ENCODE results near the gene ALPL.

ALPL gene

DNA sequence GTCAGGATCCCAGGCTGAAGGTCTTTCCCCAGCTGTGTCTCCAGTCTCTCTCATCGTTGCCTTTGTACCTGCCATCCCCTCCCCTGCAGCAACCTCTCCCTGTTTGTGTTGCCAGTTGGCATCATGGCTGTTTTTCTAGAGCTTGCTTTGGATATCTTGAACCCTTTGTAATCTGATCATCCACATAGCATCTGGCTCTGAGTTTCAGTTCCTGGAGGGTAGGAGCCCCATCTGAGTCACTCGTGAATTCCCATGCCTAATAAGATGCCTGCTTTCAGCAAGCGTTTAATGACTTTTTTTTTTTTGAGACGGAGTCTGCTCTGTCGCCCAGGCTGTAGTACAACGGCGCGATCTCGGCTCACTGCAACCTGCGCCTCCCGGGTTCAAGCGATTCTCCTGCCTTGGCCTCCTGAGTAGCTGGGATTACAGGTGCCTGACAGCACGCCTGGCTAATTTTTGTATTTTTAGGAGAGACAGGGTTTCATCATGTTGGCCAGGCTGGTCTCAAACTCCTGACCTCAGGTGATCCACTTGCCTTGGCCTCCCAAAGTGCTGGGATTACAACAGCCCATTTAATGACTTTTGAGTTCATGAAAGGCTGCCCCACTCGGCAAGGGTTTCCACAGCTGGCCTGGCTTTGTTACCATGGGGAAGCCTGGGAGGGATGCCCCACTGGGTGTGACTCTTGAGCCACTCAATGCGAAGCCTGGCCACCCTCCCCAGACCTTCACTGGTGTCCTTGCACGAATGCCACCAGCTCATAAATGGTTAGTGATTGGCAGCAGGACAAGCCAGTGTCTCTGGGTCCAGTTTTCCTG is 11.9 kb downstream of the ALPL start:
- Histone ChIP-seq H3K27me3 (ENCODE audit: insufficient read depth, low read length) (no peaks in the 10 kb centered on the region), H3K4me2 (ENCODE audit: low read length) (no peak overlapping the region)

DNA sequence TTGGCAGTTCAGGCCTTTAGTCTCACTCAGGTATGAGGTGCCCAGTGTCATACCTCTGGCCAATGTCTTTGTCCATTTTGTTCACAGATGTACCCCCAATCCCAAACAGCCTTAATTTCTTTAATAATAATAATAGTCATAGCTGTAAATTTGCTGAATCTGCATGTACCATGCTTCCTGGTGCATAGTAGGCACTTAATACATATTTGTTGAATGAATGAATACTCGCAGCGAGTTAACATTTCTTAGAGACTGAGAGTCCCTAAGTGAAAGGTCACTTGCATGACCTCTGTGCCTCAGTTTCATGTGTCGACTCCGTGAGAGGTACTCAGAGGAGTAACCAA is 12.5 kb downstream of the ALPL start:
- Histone ChIP-seq H3F3A (ENCODE audit: insufficient read depth, low read length) (peaks cover 7% of the 10 kb centered on the region; the same call in 1 of the 2 replicates), H4K20me1 (ENCODE audit: insufficient read depth, low read length) (no peaks in the 10 kb centered on the region), H3K36me3 (ENCODE audit: insufficient read depth, low read length) (no peaks in the 10 kb centered on the region), H3K27ac (ENCODE audit: low read depth, low read length, poor library complexity, severe bottlenecking) (no peak overlapping the region), H2AFZ (ENCODE audit: low read length) (no peak overlapping the region), H3K9me3 (ENCODE audit: low read length) (no peaks in the 10 kb centered on the region), H3K79me2 (ENCODE audit: insufficient read depth, low read length) (no peaks in the 10 kb centered on the region), H3K27me3 (ENCODE audit: insufficient read depth, low read length) (no peaks in the 10 kb centered on the region), H3K4me1 (ENCODE audit: insufficient read depth, low read length, severe bottlenecking) (peaks cover 52% of the 10 kb centered on the region), H3K9me2 (ENCODE audit: low read depth, low read length) (no peaks in the 10 kb centered on the region), H3K4me3 (ENCODE audit: low read depth, low read length, poor library complexity, severe bottlenecking) (no peak overlapping the region), H3K4me2 (ENCODE audit: low read length) (no peak overlapping the region), H3K9ac (ENCODE audit: low read length) (no peak overlapping the region)
- TF ChIP-seq EZH2 (IDR thresholded peaks at IDR 0.05; ENCODE audit: borderline replicate concordance, low read length), result no peak
- TF ChIP-seq, protein P1, sequence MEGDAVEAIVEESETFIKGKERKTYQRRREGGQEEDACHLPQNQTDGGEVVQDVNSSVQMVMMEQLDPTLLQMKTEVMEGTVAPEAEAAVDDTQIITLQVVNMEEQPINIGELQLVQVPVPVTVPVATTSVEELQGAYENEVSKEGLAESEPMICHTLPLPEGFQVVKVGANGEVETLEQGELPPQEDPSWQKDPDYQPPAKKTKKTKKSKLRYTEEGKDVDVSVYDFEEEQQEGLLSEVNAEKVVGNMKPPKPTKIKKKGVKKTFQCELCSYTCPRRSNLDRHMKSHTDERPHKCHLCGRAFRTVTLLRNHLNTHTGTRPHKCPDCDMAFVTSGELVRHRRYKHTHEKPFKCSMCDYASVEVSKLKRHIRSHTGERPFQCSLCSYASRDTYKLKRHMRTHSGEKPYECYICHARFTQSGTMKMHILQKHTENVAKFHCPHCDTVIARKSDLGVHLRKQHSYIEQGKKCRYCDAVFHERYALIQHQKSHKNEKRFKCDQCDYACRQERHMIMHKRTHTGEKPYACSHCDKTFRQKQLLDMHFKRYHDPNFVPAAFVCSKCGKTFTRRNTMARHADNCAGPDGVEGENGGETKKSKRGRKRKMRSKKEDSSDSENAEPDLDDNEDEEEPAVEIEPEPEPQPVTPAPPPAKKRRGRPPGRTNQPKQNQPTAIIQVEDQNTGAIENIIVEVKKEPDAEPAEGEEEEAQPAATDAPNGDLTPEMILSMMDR (IDR thresholded peaks at IDR 0.05; ENCODE audit: low read length), result no peak

More for the DNA sequence above, 11.9 kb downstream of the ALPL start:
- TF ChIP-seq, protein P1 (IDR thresholded peaks at IDR 0.05; ENCODE audit: low read length), result no peak
- TF ChIP-seq EZH2 (IDR thresholded peaks at IDR 0.05; ENCODE audit: borderline replicate concordance, low read length), result no peak
- H3F3A ChIP-seq (ENCODE audit: insufficient read depth, low read length), result peaks cover 11% of the 10 kb centered on the region; the same call in 1 of the 2 replicates
- no peak overlapping the region for H2AFZ ChIP-seq (ENCODE audit: low read length)
- H3K27ac ChIP-seq (ENCODE audit: low read depth, low read length, poor library complexity, severe bottlenecking), result no peak overlapping the region
- H3K4me1 ChIP-seq (ENCODE audit: insufficient read depth, low read length, severe bottlenecking), result peaks cover 57% of the 10 kb centered on the region
- H3K9me2 ChIP-seq (ENCODE audit: low read depth, low read length), result no peaks in the 10 kb centered on the region
- no peak overlapping the region for H3K4me3 ChIP-seq (ENCODE audit: low read depth, low read length, poor library complexity, severe bottlenecking)
- H3K9me3 ChIP-seq (ENCODE audit: low read length), result no peaks in the 10 kb centered on the region
- H3K36me3 ChIP-seq (ENCODE audit: insufficient read depth, low read length), result no peaks in the 10 kb centered on the region
- H3K79me2 ChIP-seq (ENCODE audit: insufficient read depth, low read length), result no peaks in the 10 kb centered on the region
- H4K20me1 ChIP-seq (ENCODE audit: insufficient read depth, low read length), result no peaks in the 10 kb centered on the region
- no peak overlapping the region for H3K9ac ChIP-seq (ENCODE audit: low read length)

DNA sequence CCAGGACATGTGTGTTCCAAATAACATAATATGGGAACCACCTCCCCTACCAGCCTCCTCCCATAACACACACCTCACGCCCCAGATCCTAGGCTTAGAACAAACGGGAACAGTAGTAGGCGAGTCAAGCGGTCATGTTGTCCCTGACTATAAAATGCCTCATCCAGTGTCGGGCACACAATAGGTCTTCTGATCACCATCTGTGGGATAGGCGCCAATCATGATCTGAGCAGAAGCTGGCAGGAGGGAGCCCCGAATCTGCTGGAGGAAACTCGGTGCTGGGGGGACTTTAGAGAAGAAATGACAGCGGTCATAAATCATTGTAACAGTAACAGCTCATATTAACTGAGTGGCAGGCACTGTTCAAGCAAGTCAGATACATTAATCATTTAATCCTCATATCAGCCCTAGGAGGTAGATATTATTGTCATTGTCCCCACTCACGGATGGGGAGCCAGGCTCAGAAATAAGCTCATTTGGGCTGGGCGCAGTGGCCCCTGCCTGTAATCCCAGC is 13.4 kb downstream of the ALPL start:
- no peak overlapping the region for H3K4me2 ChIP-seq (ENCODE audit: low read length)
- H3K36me3 ChIP-seq (ENCODE audit: insufficient read depth, low read length), result no peaks in the 10 kb centered on the region
- H3K9me3 ChIP-seq (ENCODE audit: low read length), result no peaks in the 10 kb centered on the region
- no peaks in the 10 kb centered on the region for H3K79me2 ChIP-seq (ENCODE audit: insufficient read depth, low read length)
- no peak overlapping the region for H3K9ac ChIP-seq (ENCODE audit: low read length)
- H3K9me2 ChIP-seq (ENCODE audit: low read depth, low read length), result no peaks in the 10 kb centered on the region
- peaks cover 7% of the 10 kb centered on the region; the same call in 1 of the 2 replicates for H3F3A ChIP-seq (ENCODE audit: insufficient read depth, low read length)
- no peaks in the 10 kb centered on the region for H4K20me1 ChIP-seq (ENCODE audit: insufficient read depth, low read length)
- no peak overlapping the region for H3K27ac ChIP-seq (ENCODE audit: low read depth, low read length, poor library complexity, severe bottlenecking)
- no peak for TF ChIP-seq EZH2 (IDR thresholded peaks at IDR 0.05; ENCODE audit: borderline replicate concordance, low read length)
- TF ChIP-seq, protein P1 (IDR thresholded peaks at IDR 0.05; ENCODE audit: low read length), result no peak
- peaks cover 43% of the 10 kb centered on the region for H3K4me1 ChIP-seq (ENCODE audit: insufficient read depth, low read length, severe bottlenecking)
- H3K27me3 ChIP-seq (ENCODE audit: insufficient read depth, low read length), result no peaks in the 10 kb centered on the region; the same call in 1 of the 2 replicates
- H3K4me3 ChIP-seq (ENCODE audit: low read depth, low read length, poor library complexity, severe bottlenecking), result no peak overlapping the region
- H2AFZ ChIP-seq (ENCODE audit: low read length), result no peak overlapping the region
